SU-DHL-6 (cell line): ENCODE measurements around the gene FRAS1.

Experiments used
- H2AFZ ChIP-seq: fragments of 200-600 bp; sonication (generic); 2 replicates; pipeline ENCODE4 v1.6.1; 2014; ENCODE audit warnings: low read depth, mild to moderate bottlenecking, moderate library complexity, mixed read lengths, antibody characterized with exemption, low read length; ENCODE audit not compliant: severe bottlenecking
- H3F3A ChIP-seq: fragments of 200-600 bp; shearing (Covaris generic); 2 replicates; pipeline ENCODE4 v1.6.0; 2016; ENCODE audit warnings: antibody characterized with exemption, mild to moderate bottlenecking; ENCODE audit not compliant: insufficient read depth
- H3K27ac ChIP-seq: fragments of 200-600 bp; sonication (generic); 2 replicates; pipeline ENCODE4 v1.5.1; 2016; ENCODE audit warnings: low read depth, mild to moderate bottlenecking, low read length, moderate library complexity, mixed read lengths
- H3K27me3 ChIP-seq: fragments of 200-600 bp; sonication (generic), shearing (Covaris generic); 2 replicates; pipeline ENCODE4 v1.6.0; 2014; ENCODE audit warnings: mild to moderate bottlenecking, low read length
- H3K36me3 ChIP-seq: fragments of 200-600 bp; sonication (generic); 2 replicates; pipeline ENCODE4 v1.6.1; 2014; ENCODE audit warnings: mild to moderate bottlenecking, low read length, mixed read lengths
- H3K4me2 ChIP-seq: fragments of 300-600, 200-600 bp; shearing (Covaris generic), sonication (generic); 2 replicates; pipeline ENCODE4 v1.6.0; 2014; ENCODE audit warnings: low read length, low read depth, mild to moderate bottlenecking; ENCODE audit not compliant: poor library complexity, severe bottlenecking
- H3K4me3 ChIP-seq: fragments of 200-600 bp; sonication (generic); 2 replicates; pipeline ENCODE4 v1.5.1; 2014; ENCODE audit warnings: antibody characterized with exemption, low read length, mild to moderate bottlenecking, mixed read lengths; ENCODE audit not compliant: insufficient read depth, poor library complexity, severe bottlenecking
- H3K79me2 ChIP-seq: fragments of 200-600 bp; sonication (generic); 2 replicates; pipeline ENCODE4 v1.6.1; 2014; ENCODE audit warnings: mild to moderate bottlenecking, low read length, moderate library complexity; ENCODE audit not compliant: insufficient read depth
- H3K9ac ChIP-seq: fragments of 200-600 bp; sonication (generic); 2 replicates; pipeline ENCODE4 v1.7.0; 2014; ENCODE audit warnings: mild to moderate bottlenecking, low read length
- H3K9me2 ChIP-seq: fragments of 200-600 bp; sonication (generic); replicated peaks from 2 replicates; pipeline ENCODE4 v1.6.1; 2014; ENCODE audit warnings: low read length; ENCODE audit not compliant: insufficient read depth
- H3K9me3 ChIP-seq: fragments of 200-600 bp; sonication (generic); 2 replicates; pipeline ENCODE4 v1.6.1; 2014; ENCODE audit warnings: low read length, mixed read lengths; ENCODE audit not compliant: insufficient read depth
- H4K20me1 ChIP-seq: fragments of 200-600 bp; sonication (generic); 2 replicates; pipeline ENCODE4 v1.6.1; 2014; ENCODE audit warnings: low read depth, mild to moderate bottlenecking, antibody characterized with exemption, low read length, moderate library complexity, mixed read lengths
- EZH2phosphoT487 ChIP-seq: fragments of 200-600 bp; sonication (generic), shearing (Covaris generic); conservative IDR thresholded peaks from 2 replicates; pipeline ENCODE4 v1.6.1; 2018; ENCODE audit warnings: mild to moderate bottlenecking, antibody characterized with exemption, low read length, moderate library complexity, mixed read lengths
- TF ChIP-seq, protein P1 (sequence below): fragments of 200-600 bp; sonication (generic); IDR thresholded peaks from one replicate; pipeline ENCODE4 v1.5.1; 2017; ENCODE audit warnings: antibody characterized with exemption, mild to moderate bottlenecking, low read length, moderate library complexity; ENCODE audit not compliant: insufficient read depth, poor library complexity, severe bottlenecking

The FRAS1 gene

DNA sequence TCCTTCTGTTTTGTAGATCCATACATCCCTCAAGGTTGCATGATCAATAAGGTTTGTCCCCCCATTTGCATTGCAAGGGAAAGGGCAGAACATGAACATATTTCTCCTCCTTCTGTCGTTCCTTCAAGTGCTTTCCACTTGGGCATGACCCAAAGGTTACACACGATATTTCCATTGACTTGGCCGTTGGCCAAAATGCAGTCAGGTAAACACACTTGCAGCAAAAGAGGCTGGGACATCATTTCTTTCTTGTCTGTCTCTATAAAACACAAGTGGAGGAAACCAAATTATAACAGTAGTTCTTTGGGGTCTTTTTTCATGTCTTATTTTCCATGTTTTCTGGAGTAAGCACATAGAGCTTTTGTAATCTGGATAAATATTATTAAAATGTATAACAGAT, 156.1 kb downstream of the FRAS1 start:
- no peaks in the 10 kb centered on the region for H3F3A ChIP-seq
- no peaks in the 10 kb centered on the region for H3K79me2 ChIP-seq
- no peak overlapping the region for H3K4me3 ChIP-seq
- H2AFZ ChIP-seq = no peak overlapping the region
- no peaks in the 10 kb centered on the region for H3K9me2 ChIP-seq
- no peak overlapping the region for H3K27ac ChIP-seq
- no peaks in the 10 kb centered on the region for H3K27me3 ChIP-seq
- H3K4me2 ChIP-seq = no peak overlapping the region
- H3K9me3 ChIP-seq = no peaks in the 10 kb centered on the region
- no peak for TF ChIP-seq EZH2phosphoT487
- TF ChIP-seq, protein P1, sequence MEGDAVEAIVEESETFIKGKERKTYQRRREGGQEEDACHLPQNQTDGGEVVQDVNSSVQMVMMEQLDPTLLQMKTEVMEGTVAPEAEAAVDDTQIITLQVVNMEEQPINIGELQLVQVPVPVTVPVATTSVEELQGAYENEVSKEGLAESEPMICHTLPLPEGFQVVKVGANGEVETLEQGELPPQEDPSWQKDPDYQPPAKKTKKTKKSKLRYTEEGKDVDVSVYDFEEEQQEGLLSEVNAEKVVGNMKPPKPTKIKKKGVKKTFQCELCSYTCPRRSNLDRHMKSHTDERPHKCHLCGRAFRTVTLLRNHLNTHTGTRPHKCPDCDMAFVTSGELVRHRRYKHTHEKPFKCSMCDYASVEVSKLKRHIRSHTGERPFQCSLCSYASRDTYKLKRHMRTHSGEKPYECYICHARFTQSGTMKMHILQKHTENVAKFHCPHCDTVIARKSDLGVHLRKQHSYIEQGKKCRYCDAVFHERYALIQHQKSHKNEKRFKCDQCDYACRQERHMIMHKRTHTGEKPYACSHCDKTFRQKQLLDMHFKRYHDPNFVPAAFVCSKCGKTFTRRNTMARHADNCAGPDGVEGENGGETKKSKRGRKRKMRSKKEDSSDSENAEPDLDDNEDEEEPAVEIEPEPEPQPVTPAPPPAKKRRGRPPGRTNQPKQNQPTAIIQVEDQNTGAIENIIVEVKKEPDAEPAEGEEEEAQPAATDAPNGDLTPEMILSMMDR = no peak
- H3K36me3 ChIP-seq = no peaks in the 10 kb centered on the region
- H4K20me1 ChIP-seq = no peaks in the 10 kb centered on the region
- H3K9ac ChIP-seq = no peak overlapping the region

- Histone ChIP-seq H3K79me2 (no peaks in the 10 kb centered on the region), H3K9me2 (no peaks in the 10 kb centered on the region), H2AFZ (no peak overlapping the region), H4K20me1 (no peaks in the 10 kb centered on the region), H3K36me3 (no peaks in the 10 kb centered on the region), H3F3A (no peaks in the 10 kb centered on the region), H3K27ac (no peak overlapping the region), H3K4me3 (no peak overlapping the region), H3K9ac (no peak overlapping the region), H3K9me3 (no peaks in the 10 kb centered on the region), H3K27me3 (no peaks in the 10 kb centered on the region), H3K4me2 (no peak overlapping the region)
- TF ChIP-seq, protein P1 = no peak
- TF ChIP-seq EZH2phosphoT487 = no peak
Measured at GRCh38 chr4:78214078-78214477, 157.0 kb downstream of the FRAS1 start.

DNA sequence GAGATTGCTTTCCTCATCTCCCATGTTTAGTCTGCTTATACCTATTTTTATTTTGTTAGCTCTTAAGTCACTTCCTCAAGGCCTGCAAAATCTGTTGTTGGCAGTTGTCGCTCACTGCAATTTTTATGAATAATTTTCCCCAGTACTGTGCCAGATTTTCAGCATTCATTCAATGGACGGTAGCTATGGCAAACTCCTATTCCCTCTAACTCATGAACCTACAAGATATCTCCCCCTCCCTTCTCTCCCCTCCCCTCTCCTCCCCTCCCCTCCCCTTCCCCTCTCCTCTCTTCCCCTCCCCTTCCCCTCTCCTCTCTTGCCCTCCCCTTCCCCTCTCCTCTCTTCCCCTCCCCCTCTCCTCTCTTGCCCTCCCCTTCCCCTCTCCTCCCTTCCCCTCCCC, 160.4 kb downstream of the FRAS1 start:
- H3K9me2 ChIP-seq = no peaks in the 10 kb centered on the region
- no peak overlapping the region for H3K27ac ChIP-seq
- TF ChIP-seq, protein P1 = no peak
- no peak for TF ChIP-seq EZH2phosphoT487
- H3K4me3 ChIP-seq = no peak overlapping the region
- no peaks in the 10 kb centered on the region for H3K27me3 ChIP-seq
- no peaks in the 10 kb centered on the region for H3F3A ChIP-seq
- no peak overlapping the region for H2AFZ ChIP-seq
- no peak overlapping the region for H3K9ac ChIP-seq
- no peaks in the 10 kb centered on the region for H3K36me3 ChIP-seq
- H3K9me3 ChIP-seq = no peaks in the 10 kb centered on the region
- H3K79me2 ChIP-seq = no peaks in the 10 kb centered on the region
- no peak overlapping the region for H3K4me2 ChIP-seq
- H4K20me1 ChIP-seq = no peaks in the 10 kb centered on the region
